RWPE2 (cell line): ENCODE data around the gene WDR27.
"Not testable (repeated sequence)": the region's sequence is repeated elsewhere in the genome, so short reads cannot be mapped to it uniquely, and the experiment has no call there.

Experiments used
- ATAC-seq: fragments of 200-7000 bp; cut with Tn5 transposase; 3 replicates; pipeline ENCODE4 v1.9.1; 2021; ENCODE audit warnings: low read depth
- DNase-seq: peaks from one replicate; pipeline ENCODE4 v3.0.0-alpha.2; 2020; ENCODE audit warnings: low spot score
- H3K27ac ChIP-seq: fragments of 450-650 bp; 2 replicates; pipeline ENCODE4 v1.5.1; 2017; ENCODE audit warnings: mild to moderate bottlenecking; ENCODE audit not compliant: poor library complexity, severe bottlenecking
- H3K27me3 ChIP-seq: fragments of 250-450 bp; sonication (Bioruptor Pico); 2 replicates; pipeline ENCODE4 v1.5.1; 2021; ENCODE audit warnings: mild to moderate bottlenecking, moderate library complexity; ENCODE audit not compliant: insufficient read depth, poor library complexity, severe bottlenecking
- H3K36me3 ChIP-seq: fragments of 250-450 bp; sonication (Bioruptor Pico); 2 replicates; pipeline ENCODE4 v1.5.1; 2020; ENCODE audit warnings: low read depth, mild to moderate bottlenecking, moderate library complexity
- H3K4me1 ChIP-seq: fragments of 250-450 bp; sonication (Bioruptor Pico); 2 replicates; pipeline ENCODE4 v1.5.1; 2021; ENCODE audit warnings: mild to moderate bottlenecking, moderate library complexity; ENCODE audit not compliant: insufficient read depth, poor library complexity, severe bottlenecking
- H3K4me3 ChIP-seq: fragments of 250-450 bp; sonication (Bioruptor Pico); 2 replicates; pipeline ENCODE4 v1.5.1; 2021; ENCODE audit warnings: mild to moderate bottlenecking, moderate library complexity; ENCODE audit not compliant: severe bottlenecking
- H3K9me3 ChIP-seq: fragments of 250-450 bp; sonication (Bioruptor Pico); 2 replicates; pipeline ENCODE4 v1.5.1; 2021; ENCODE audit warnings: mild to moderate bottlenecking, moderate library complexity; ENCODE audit not compliant: severe bottlenecking
- CTCF ChIP-seq: fragments of 450-650 bp; IDR thresholded peaks from one replicate; pipeline ENCODE4 v1.5.1; 2017; ENCODE audit warnings: mild to moderate bottlenecking, moderate library complexity; ENCODE audit not compliant: poor library complexity, severe bottlenecking

The WDR27 gene

GRCh38 chr6:169604076-169604475 is 97.8 kb downstream of the WDR27 start:
- Histone ChIP-seq H3K4me3 (no peak overlapping the region), H3K27ac (no peak overlapping the region), H3K9me3 (no peaks in the 10 kb centered on the region), H3K27me3 (no peaks in the 10 kb centered on the region), H3K4me1 (no peaks in the 10 kb centered on the region), H3K36me3 (no peaks in the 10 kb centered on the region)
- ATAC-seq (no peak), DNase-seq (no peak)
- no peak for TF ChIP-seq CTCF

- H3K4me3 ChIP-seq, H3K4me1 ChIP-seq, H3K27ac ChIP-seq, H3K27me3 ChIP-seq, ATAC-seq, DNase-seq, H3K36me3 ChIP-seq, H3K9me3 ChIP-seq: not testable (repeated sequence)
These were observed 100.7 kb downstream of the WDR27 start for GRCh38 chr6:169601129-169601528.

- Histone ChIP-seq H3K9me3 (peaks cover 3% of the 10 kb centered on the region), H3K27ac (no peak overlapping the region), H3K4me3 (no peak overlapping the region), H3K36me3 (no peaks in the 10 kb centered on the region), H3K4me1 (no peaks in the 10 kb centered on the region), H3K27me3 (no peaks in the 10 kb centered on the region)
- DNase-seq, result no peak
- TF ChIP-seq CTCF, result no peak
- ATAC-seq, result no peak
These were observed 109.3 kb downstream of the WDR27 start for GRCh38 chr6:169592558-169592957.

GRCh38 chr6:169591616-169592015 is 110.2 kb downstream of the WDR27 start:
- H3K27me3 ChIP-seq, result no peaks in the 10 kb centered on the region
- H3K9me3 ChIP-seq, result no peaks in the 10 kb centered on the region
- H3K4me1 ChIP-seq, result no peaks in the 10 kb centered on the region
- no peak for TF ChIP-seq CTCF
- no peak for DNase-seq
- no peak overlapping the region for H3K4me3 ChIP-seq
- ATAC-seq, result no peak; the same call in 2 of the 3 replicates
- no peaks in the 10 kb centered on the region for H3K36me3 ChIP-seq
- H3K27ac ChIP-seq, result no peak overlapping the region

GRCh38 chr6:169590376-169590939 is 111.4 kb downstream of the WDR27 start:
- no peak overlapping the region for H3K4me3 ChIP-seq
- no peak for DNase-seq
- H3K4me1 ChIP-seq, result no peaks in the 10 kb centered on the region
- H3K9me3 ChIP-seq, result no peaks in the 10 kb centered on the region
- no peak for TF ChIP-seq CTCF
- H3K36me3 ChIP-seq, result no peaks in the 10 kb centered on the region
- no peak overlapping the region for H3K27ac ChIP-seq
- no peaks in the 10 kb centered on the region for H3K27me3 ChIP-seq
- ATAC-seq, result no peak
